HG03558 (cell line): ENCODE data around the gene LDHAL6A.
"Not testable (repeated sequence)": the region's sequence is repeated elsewhere in the genome, so short reads cannot be mapped to it uniquely, and the experiment has no call there.

Source experiments
- ATAC-seq: cut with Tn5 transposase; IDR thresholded peaks from one replicate; pipeline ENCODE4 v1.9.1; 2021; ENCODE audit warnings: moderate number of reproducible peaks; ENCODE audit not compliant: unreplicated experiment; ENCODE audit errors: extremely low read depth

LDHAL6A gene

DNA sequence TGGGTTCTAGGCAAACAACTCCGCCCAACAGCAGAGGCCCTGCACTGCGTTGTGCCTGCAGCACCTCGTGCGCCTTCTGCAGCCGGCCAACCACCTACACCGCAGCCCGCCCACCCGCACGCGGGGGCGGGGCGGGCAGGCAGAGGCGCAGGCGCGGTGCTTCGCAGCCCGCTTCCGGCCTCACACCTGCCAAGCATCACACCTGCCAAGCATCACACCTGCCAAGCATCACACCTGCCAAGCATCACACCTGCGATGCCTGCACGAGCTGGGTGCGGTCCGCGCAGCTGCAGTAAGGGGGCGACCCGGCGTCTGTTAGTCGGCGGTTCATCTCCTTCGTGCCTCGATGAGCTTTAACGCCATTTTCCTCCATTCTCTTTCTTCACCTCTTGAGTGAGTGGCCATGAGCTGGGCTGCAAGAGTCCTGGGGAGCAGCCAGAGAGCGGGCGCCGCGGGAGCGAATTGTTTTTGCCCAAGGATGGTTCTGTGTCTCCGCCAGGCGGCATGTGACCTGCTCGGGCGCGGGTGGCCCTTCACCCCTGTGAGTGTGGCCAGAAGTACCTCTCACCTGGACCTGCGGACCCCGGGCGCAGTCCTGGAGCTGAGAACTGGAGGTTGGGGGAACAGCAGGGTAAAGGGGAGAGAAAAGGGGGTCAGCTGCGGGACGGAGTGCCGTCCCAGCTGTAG, at the start of gene LDHAL6A:
LDHAL6A (plus strand) TSS at position 171 of the 687 bp plus-strand sequence. CDS start 825 bp downstream, outside the sequence.
- ATAC-seq: no peak

DNA sequence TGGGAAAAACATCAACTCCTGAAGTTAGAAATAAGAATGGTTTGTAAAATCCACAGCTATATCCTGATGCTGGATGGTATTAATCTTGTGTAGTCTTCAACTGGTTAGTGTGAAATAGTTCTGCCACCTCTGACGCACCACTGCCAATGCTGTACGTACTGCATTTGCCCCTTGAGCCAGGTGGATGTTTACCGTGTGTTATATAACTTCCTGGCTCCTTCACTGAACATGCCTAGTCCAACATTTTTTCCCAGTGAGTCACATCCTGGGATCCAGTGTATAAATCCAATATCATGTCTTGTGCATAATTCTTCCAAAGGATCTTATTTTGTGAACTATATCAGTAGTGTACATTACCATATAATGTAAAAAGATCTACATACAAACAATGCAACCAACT, 48.3 kb upstream of the LDHAL6A start:
- ATAC-seq: not testable (repeated sequence)

DNA sequence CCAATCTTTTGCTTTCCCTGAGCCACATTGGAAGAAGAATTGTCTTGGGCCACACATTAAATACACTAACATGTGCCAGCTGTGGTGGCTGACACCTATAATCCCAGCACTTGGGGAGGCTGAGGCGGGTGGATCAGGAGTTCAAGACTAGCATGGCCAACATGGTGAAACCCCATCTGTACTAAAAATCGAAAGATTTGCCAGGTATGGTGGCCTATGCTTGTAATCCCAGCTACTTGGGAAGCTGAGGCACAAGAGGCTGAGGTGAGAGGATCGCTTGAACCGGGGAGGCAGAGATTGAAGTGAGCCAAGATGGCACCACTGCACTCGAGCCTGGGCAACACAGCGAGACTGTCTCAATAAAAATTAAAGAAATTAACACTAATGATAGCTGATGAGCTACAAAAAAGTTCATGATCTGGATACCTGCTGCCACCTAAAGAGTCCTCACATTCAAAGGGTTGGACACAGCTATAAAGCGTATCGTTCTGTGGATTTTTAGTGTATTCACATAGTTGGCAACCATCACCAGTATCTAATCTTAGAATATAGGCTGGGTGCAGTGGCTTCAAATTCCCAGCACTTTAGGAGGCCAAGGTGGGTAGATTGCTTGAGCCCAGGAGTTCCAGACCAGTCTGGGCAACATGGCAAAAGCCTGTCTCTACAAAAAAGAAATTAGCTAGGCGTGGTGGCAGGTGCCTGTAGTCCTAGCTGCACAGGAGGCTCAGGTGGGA, 46.9 kb upstream of the LDHAL6A start:
- ATAC-seq: no peak

DNA sequence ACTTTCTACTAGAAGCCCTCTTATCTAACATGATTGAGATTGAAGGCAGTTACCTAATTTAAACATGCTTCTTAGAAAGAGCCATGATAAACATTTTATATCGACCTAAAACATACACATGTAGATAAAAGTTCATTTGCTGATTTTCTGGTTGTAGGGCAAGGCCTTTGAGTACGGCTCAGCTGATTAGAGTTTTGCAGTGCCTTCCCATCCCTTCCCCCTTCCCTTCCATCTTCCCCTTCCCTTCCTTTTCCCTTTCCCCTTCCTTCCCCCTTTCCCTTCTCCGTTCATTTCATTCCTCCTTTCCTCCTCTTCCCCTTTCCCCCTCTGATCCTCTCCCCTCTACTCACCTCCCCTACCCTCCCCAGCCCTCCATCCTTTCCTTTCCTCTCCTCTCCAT, 39.2 kb upstream of the LDHAL6A start:
- no peak for ATAC-seq

DNA sequence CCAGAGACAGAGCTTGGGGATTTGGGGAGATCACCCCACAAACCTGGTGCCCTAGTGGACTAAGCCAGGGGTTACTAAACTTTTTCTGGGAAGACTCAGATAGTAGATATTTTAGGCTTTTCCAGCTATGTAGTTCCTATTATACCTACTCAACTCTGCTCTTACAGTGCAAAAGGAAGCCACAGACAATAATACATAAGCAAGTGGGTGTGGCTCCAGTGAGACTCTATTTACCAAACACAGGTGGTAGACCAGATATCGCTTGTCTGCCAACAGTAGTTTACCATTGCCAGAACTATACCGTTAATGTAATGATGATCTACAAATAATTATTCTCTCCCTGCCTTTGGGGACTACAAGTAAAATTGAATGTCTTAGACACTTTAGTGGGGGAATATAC, 36.6 kb upstream of the LDHAL6A start:
- ATAC-seq: no peak

DNA sequence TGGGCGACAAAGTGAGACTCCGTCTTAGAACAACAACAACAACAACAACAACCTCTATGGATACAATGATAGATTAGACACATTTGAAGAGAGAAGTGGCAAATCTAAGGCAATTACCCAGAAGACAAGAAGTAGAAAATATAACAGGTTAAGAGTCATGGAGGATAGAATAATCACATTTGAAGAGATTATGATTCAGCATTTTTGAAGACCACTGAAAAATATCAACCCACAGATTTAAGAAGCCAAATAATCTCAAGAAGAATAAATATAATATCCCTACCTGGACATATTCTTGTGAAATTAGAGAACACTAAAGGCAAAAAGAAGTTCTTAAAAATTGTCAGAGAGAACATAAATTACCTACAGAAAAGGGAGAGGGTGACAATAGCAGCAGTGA, 35.6 kb upstream of the LDHAL6A start:
- no peak for ATAC-seq

DNA sequence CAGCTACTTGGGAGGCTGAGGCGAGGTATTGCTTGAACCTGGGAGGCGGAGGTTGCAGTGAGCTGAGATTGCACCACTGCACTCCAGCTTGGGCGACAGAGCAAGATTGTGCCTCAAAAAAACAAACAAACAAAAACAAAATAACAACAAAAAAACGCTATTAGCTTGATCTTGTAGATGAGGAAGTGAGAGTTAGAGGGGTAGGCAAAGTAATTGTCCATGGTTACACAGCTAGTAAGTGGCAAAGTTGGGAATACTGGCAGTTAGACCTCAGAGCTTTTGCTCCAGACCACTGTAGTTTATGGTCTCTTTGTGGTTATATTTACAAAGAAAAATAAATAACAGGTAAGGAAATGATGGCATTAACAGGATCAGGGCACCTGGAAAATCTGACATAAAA, 28.4 kb upstream of the LDHAL6A start:
- no peak for ATAC-seq

DNA sequence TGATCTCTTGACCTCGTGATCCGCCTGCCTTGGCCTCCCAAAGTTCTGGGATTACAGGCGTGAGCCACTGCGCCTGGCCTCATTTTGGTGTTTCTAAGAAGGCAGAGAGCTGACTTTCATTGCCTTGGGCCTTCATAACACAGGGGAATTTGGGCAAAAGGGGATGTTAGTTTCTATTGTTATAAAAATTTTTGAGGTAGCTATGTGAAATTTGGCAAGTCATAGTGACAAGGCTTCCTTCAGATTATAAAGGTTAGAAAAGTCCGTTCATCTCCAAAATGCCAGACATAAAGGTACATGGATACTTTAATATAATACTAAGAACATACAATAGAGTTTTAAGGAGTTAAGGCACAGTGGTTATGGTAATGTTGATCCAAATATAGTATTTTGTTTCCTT, 26.3 kb upstream of the LDHAL6A start:
- no peak for ATAC-seq

DNA sequence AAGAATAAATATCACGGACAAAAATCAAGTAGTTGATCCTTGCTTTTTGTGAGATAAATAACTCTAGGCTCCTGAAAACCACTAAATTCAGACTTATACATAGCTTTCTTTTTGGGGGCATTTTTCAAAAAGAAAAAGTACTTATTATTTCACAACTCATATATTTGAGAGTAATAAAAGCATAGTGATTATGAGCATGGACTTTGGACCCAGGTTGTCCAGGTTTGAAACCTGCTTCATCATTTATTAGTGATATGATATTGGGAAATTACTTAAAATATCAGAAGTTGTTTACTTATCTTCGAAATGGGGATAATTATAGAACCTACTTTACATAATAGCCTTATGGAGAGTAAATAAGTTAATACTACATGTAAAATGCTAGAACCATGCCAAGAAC, 17.0 kb upstream of the LDHAL6A start:
- no peak for ATAC-seq

DNA sequence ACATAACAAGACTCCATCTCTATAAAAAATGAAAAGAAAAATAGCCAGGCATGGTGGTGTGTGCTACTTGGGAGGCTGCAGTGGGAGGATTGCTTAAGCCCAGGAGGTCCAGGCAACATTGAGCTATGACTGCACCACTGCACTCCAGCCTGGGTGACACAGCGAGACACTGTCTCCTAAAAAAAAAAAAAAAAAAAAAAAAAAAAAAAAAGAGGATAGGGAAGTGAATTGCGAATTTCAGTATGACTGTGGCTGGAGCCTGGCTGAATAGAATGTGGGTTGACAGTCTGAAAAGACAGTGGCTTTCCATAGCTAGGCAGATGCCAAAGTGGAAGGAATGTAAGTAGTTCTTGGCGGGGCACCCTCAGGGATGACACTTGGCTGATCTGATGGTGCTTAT, 6.4 kb upstream of the LDHAL6A start:
- no peak for ATAC-seq

DNA sequence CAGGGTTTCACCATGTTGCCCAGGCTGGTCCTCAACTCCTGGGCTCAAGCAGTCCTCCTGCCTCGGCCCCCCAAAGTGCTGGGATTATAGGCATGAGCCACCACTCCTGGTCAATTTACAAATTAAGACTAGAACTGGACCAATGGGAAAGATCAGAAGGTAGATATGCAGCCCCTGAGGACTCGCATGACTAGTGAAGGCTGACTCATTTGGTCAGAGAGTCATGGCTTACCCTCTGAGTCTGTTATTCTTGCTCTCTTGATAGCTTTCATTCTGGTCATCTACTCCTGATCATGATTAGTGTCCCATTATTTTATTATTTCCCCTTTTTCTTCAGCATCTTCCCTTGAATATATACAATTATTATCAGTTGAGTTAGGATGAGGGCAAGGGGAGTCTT, 2.7 kb upstream of the LDHAL6A start:
- ATAC-seq: no peak

DNA sequence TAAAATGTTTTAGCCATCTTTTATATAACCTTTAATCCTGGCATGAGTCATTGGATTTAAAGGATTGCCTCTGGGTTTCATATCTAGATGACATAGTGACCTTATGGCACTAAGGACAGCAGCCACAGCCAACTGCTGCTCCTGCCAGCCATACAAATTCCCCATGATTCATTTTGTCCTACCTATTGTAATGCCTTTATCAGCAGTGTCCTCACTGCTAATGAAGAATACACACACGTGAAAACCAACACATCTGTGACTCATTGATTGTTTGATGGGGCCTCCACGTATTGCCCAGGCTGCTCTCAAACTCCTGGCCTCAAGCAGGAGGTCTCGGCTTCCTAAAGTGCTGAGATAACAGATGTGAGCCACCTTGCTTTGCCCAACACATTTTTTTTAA, 1.8 kb downstream of the LDHAL6A start:
- no peak for ATAC-seq

DNA sequence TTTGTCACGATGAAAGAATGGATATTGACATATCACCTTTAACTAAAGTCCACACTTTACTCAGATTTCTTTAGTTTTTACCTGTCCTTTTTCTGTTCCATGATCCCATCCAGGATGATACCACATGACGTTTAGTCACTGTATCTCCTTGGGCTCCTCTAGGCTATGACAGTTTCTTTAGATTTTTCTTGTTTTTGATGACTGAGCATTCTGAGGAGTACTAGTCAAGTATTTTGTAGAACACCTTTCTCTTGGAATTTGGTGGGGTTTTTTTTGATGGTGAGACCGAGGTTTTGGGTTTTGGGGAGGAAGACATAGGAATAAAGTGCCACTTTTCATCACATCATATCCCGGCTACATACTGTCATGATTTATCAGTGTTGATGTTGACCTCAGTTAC, 4.0 kb downstream of the LDHAL6A start:
- no peak for ATAC-seq

DNA sequence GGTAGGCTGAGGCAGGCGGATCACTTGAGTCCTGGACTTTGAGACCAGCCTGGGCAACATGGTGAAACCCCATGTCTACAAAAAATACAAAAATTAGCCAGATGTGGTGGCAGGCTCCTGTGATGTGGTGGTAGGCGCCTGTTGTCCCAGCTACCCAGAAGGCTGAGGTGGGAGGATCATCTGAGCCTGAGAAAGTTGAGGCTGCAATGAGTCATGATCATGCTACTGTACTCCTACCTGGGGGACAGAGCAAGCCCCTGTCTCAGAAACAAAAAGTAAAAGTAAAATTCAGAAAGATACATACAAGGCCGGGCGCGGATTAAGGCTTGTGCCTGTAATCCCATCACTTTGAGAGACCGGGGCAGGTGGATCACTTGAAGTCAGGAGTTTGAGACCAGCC, 6.3 kb downstream of the LDHAL6A start:
- no peak for ATAC-seq

DNA sequence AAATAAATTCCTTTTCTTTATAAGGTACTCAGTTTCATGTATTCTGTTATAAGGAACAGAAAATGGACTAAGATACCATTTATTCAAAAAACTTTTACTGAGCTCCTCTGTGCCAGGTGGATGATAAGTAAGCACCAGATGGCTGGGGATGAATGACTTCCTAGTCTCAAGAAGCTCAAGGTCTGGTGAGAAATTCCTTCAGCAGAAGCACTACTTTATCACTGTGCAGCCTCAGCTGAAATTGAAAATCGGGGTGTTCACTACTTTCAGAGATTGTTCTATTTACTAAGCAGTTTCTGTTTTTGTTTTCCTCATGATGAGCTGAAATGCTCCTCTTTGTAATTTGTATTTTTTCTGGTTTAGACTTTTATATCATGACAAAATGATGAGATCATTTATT, 7.8 kb downstream of the LDHAL6A start:
- ATAC-seq: no peak

DNA sequence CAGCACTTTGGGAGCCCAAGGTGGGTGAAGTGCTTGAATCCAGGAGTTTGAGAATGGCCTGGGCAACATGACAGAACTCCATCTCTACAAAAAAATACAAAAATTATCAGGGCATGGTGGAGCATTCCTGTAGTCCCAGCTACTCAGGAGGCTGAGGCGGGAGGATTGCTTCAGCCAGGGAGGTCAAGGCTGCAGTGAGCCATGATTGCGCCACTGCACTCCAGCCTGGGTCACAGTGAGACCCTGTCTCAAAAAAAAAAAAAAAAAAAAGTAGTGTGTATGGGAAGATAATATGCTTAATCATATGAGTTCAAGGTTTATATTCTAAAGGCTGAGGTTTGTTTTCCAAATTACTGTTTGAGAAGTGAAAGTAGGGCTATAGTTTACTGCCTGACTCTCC, 10.7 kb downstream of the LDHAL6A start:
- no peak for ATAC-seq

DNA sequence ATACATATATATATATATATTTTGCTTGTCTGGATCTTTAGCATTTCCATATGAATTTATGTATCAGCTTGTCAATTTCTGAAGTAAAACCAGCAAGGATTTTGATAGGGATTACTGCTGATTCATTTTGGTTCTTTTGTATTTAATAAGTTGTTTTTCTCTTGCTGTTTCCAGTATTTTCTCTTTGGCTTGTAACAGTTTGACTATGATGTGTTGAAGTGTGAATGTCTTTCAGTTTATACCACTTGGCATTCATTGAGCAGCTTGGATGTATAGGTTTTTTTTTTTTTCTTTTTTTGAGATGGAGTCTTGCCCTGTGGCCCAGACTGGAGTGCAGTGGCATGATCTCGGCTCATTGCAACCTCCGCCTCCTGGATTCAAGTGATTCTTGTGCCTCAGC, 12.4 kb downstream of the LDHAL6A start:
- ATAC-seq: no peak

DNA sequence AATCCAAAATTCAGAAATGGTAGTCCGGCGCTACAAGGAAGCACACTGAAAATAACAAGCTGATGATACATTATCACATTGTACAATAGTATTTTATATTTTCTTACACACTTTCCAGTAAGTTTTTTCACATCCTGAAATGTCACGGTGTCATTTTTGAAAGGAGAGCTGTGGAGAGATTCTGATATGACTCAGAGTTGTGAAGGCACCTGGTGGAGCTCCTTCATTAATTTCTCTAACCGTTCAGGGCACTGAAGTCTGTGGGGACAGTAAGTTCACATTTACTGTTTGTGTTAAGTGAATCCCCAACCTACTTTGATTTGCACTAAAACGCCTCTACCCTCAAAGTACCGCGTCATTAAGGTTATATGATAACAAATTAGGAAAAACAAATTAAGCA, 13.3 kb downstream of the LDHAL6A start:
- ATAC-seq: no peak

DNA sequence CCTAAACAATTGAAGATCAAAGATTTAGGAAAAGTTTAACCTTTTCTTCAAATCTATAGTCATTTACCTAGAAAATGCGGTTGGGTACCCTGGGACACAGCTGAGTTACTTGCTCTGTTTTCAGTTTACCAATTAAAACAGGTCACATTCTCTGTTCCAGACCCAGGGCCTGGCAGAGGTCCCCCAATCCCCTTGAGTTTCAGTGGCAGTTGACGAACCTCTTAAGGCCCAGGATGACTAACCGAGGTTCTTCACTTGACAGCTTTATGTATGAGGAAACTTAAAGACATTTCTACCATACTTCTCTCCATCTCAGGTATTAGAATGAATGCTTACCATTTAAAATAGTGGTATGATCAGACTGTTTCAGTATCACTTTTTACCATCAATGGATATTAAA, 16.3 kb downstream of the LDHAL6A start:
- ATAC-seq: no peak

DNA sequence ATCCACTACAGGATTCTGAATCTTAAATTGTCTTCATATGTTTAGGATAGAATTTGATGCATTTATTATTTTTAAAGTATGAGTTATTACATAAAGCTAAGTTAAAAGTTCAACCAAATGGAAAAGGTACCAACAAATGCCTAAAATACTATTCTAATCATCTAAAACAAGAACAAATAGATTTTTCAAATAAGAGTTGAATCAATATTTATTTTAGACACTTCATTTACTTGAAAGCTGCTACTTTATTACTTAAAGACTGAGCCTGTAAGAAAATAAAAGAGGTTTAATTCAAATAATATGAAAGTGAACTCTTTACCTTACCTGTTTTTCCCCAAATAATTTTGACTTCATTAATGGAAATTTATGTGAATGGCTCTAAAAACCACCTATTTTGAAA, 16.9 kb downstream of the LDHAL6A start:
- ATAC-seq: no peak

DNA sequence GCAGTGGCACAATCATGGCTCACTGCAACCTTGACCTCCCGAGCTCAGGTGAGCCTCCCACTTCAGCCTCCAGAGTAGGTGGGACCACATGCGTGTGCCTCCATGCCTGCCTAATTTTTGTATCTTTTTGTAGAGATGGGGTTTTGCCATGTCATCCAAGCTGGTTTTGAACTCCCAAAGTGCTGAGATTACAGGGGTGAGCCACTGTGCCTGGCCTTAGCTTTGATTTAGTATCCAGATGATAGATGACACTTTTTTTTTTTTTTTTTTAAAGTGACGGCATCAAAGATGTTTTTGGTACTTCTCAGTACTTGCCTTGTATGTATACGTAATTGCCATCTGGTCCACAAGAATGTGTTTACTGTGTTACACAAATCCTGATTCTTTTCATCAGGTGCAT, 23.4 kb downstream of the LDHAL6A start:
- ATAC-seq: no peak

DNA sequence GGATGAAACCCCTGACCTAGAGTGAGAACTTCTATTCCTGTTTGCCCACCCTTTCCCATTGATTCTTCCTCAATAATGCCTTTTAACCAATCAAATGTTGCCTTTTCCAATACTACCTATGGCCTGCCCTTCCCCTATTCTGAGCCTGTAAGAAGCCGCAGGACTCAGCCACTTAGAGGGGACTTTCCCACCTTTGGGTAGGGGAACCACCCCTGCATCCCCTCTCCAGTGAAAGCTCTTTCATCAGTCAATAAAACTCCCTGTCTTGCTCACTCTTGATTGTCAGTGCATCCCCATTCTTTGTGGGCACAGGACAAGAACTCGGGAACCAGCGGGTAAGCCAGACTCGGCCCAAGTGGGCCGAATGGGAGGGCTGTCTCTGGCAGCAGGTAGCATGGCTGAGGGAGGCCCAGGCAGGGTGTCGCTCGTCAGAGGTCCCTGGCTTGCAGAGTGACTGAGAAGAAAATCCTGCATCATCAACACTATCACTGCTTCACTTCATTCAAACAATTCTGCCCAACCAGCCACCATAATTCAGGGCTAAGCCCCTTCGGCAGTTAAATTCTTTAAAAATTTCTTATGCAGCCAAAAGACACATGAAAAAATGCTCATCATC, 30.4 kb downstream of the LDHAL6A start:
- ATAC-seq: peak; percentile 78
